ENCODE data around the gene CFTR. TPM values are rescaled to one million over a fixed set of nuclear protein-coding genes. Genes with fewer than 3 reads are reported as not detected.

The CFTR gene
- total and polyA plus RNA-seq, 9 of the 15 experiments (the other 6 are each of a cell fraction or from before 2014, with no cell fraction given): 0.20 TPM; not detected in 8

- TF ChIP-seq ZNF282 (CRISPR knock-in tag; IDR thresholded peaks at IDR 0.05) (no peak), MYC (IDR thresholded peaks at IDR 0.05; ENCODE audit: low read depth, low read length) (no peak), MYC (CRISPR knock-in tag; IDR thresholded peaks at IDR 0.05; ENCODE audit: borderline replicate concordance, low read depth) (no peak)
- H3K9me3 ChIP-seq (replicated peaks; ENCODE audit: control insufficient read depth, insufficient read depth, low read depth, low read length): no peaks in the 10 kb centered on the region
- H3K36me3 ChIP-seq (ENCODE audit: control insufficient read depth, insufficient read depth, low read length): no peaks in the 10 kb centered on the region
- no TSS peak for BruUV-seq (replicated peaks)
- ChIA-PET POLR2A (no interaction called here), CTCF (ENCODE audit: low intra/inter-chr PET ratio) (no interaction called here)
- no peaks in the 10 kb centered on the region for H3K9me1 ChIP-seq (ENCODE audit: control insufficient read depth, insufficient read depth, low read length)
- no peak overlapping the region for H3K9ac ChIP-seq (ENCODE audit: insufficient read depth in 1 of 2, low read depth in 2 of 2, low read length in 2 of 2)
- ATAC-seq (no peak), DNase-seq (ENCODE audit: extremely low read depth in 1 of 4, low spot score in 3 of 4) (no peak), FAIRE-seq (no peak)
- H3K27me3 ChIP-seq (ENCODE audit: control insufficient read depth in 2 of 2, insufficient read depth in 2 of 2, low read length in 2 of 2): no peaks in the 10 kb centered on the region
- WGBS (ENCODE audit: insufficient coverage, low coverage, missing lambda C conversion rate): 2% methylated on average over 2 of the region's 2 CpGs
- in situ Hi-C loops (cut with MboI): no loop called here
- no peaks in the 10 kb centered on the region for H3K4me1 ChIP-seq (replicated peaks in 1 of 2; ENCODE audit: control insufficient read depth in 2 of 2, insufficient read depth in 2 of 2, low read length in 2 of 2)
- no peaks in the 10 kb centered on the region for H3K79me2 ChIP-seq (ENCODE audit: control insufficient read depth, insufficient read depth, low read length)
- no peaks in the 10 kb centered on the region for H4K20me1 ChIP-seq (replicated peaks; ENCODE audit: control insufficient read depth, insufficient read depth, low read length)
- H3K4me3 ChIP-seq: no peak overlapping the region
- no peak overlapping the region for H3K27ac ChIP-seq (ENCODE audit: extremely low read depth, low read depth, low read length)
- intact Hi-C loops (cut with micrococcal nuclease): no loop called here
- H3K4me2 ChIP-seq (ENCODE audit: insufficient read depth, low read length): no peak overlapping the region
- H2AFZ ChIP-seq (ENCODE audit: low read depth, low read length): no peak overlapping the region
These were observed 160.1 kb downstream of the CFTR start for GRCh38 chr7:117639966-117640365.

- Histone ChIP-seq H3K9me3 (replicated peaks; ENCODE audit: control insufficient read depth, insufficient read depth, low read depth, low read length) (no peaks in the 10 kb centered on the region), H3K9ac (ENCODE audit: insufficient read depth in 1 of 2, low read depth in 2 of 2, low read length in 2 of 2) (no peak overlapping the region)
- POLR2A ChIA-PET: no interaction called here
These were observed 160.6 kb downstream of the CFTR start for GRCh38 chr7:117640465-117640864.

More at GRCh38 chr7:117640465-117640864, 160.6 kb downstream of the CFTR start:
- Histone ChIP-seq H4K20me1 (replicated peaks; ENCODE audit: control insufficient read depth, insufficient read depth, low read length) (no peaks in the 10 kb centered on the region), H3K4me2 (ENCODE audit: insufficient read depth, low read length) (no peak overlapping the region), H3K9me1 (ENCODE audit: control insufficient read depth, insufficient read depth, low read length) (no peaks in the 10 kb centered on the region), H3K4me3 (no peak overlapping the region), H3K27me3 (ENCODE audit: control insufficient read depth in 2 of 2, insufficient read depth in 2 of 2, low read length in 2 of 2) (no peaks in the 10 kb centered on the region), H3K4me1 (replicated peaks in 1 of 2; ENCODE audit: control insufficient read depth in 2 of 2, insufficient read depth in 2 of 2, low read length in 2 of 2) (no peaks in the 10 kb centered on the region), H3K27ac (ENCODE audit: extremely low read depth, low read depth, low read length) (no peak overlapping the region), H2AFZ (ENCODE audit: low read depth, low read length) (no peak overlapping the region), H3K79me2 (ENCODE audit: control insufficient read depth, insufficient read depth, low read length) (no peaks in the 10 kb centered on the region), H3K36me3 (ENCODE audit: control insufficient read depth, insufficient read depth, low read length) (no peaks in the 10 kb centered on the region)
- TF ChIP-seq ZNF316 (IDR thresholded peaks at IDR 0.05) (peak; percentile 36; the same call in 1 of the 2 replicates), ZBTB8A (IDR thresholded peaks at IDR 0.05; ENCODE audit: partially characterized antibody) (no peak), MAFG (tag; conservative IDR thresholded peaks at IDR 0.05) (0 out of 2 replicates have a peak, but pooled peaks have one; percentile 10), IRF1 (CRISPR knock-in tag; IDR thresholded peaks at IDR 0.05; ENCODE audit: borderline replicate concordance) (no peak), CREB5 (CRISPR knock-in tag; IDR thresholded peaks at IDR 0.05) (no peak), ADNP (tag; IDR thresholded peaks at IDR 0.05) (no peak), MCM2 (IDR thresholded peaks at IDR 0.05; ENCODE audit: low read depth) (no peak), ZNF830 (CRISPR knock-in tag; IDR thresholded peaks at IDR 0.05) (no peak), ZNF75A (CRISPR knock-in tag; IDR thresholded peaks at IDR 0.05) (no peak), ZNF232 (CRISPR knock-in tag; IDR thresholded peaks at IDR 0.05) (no peak), STAT5A (IDR thresholded peaks at IDR 0.05; ENCODE audit: borderline replicate concordance, low read length) (no peak)
- TF ChIP-seq, protein P1, sequence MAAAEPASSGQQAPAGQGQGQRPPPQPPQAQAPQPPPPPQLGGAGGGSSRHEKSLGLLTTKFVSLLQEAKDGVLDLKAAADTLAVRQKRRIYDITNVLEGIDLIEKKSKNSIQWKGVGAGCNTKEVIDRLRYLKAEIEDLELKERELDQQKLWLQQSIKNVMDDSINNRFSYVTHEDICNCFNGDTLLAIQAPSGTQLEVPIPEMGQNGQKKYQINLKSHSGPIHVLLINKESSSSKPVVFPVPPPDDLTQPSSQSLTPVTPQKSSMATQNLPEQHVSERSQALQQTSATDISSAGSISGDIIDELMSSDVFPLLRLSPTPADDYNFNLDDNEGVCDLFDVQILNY (CRISPR knock-in tag; IDR thresholded peaks at IDR 0.05): no peak
- intact Hi-C loops (cut with micrococcal nuclease): no loop called here
- CTCF ChIA-PET (ENCODE audit: low intra/inter-chr PET ratio): no interaction called here
- FAIRE-seq: no peak
- no TSS peak for BruUV-seq (replicated peaks)
- in situ Hi-C loops (cut with MboI): no loop called here
- no peak for ATAC-seq
- DNase-seq (ENCODE audit: extremely low read depth in 1 of 4, low spot score in 3 of 4): no peak
